ENCODE data around the gene CKS1B. TPM values are rescaled to one million over a fixed set of nuclear protein-coding genes. Genes with fewer than 3 reads are reported as not detected.
A peak's percentile ranks its signal among the peaks of the same experiment; 100 is the strongest.
"Not testable (repeated sequence)": the region's sequence is repeated elsewhere in the genome, so short reads cannot be mapped to it uniquely, and the experiment has no call there.

CKS1B gene
- polyA plus RNA-seq, 1 donor from 2014 or later = 102 TPM

DNA sequence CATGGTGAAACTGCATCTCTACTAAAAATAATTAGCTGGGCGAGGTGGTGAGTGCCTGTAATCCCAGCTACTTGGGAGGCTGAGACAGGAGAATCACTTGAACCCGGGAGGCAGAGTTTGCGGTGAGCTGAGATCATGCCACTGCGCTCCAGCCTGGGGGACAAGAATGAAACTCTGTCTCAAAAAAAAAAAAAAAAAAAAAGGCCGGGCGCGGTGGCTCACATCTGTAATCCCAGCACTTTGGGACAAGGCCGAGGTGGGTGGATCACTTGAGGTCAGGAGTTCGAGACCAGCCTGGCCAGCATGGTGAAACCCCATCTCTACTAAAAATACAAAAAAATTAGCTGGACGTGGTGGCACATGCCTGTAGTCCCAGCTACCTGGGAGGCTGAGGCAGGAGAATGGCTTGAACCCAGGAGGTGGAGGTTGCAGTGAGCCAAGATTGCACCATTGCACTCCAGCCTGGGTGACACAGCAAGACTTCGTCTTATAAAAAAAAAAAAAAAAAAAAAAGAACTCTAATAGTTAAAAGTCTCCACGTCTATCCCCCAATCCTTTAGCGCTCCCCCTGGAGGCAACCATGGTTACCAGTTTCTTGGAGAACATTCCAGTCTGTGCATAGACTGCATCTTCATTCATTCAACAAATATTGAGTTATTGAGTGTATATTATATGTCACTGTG is 21.0 kb downstream of the CKS1B start:
- not testable (repeated sequence) for H3K27ac Mint-ChIP-seq, H3K27me3 Mint-ChIP-seq, H3K9me3 Mint-ChIP-seq, H3K36me3 Mint-ChIP-seq
- peak overlapping the region in 2 of 4 donors; percentile 58 to 69 for H3K4me3 Mint-ChIP-seq
- peaks cover 7 to 25% (median 19%) of the 10 kb centered on the region in 3 donors for H3K4me1 Mint-ChIP-seq

- peaks cover 7 to 25% (median 19%) of the 10 kb centered on the region in 3 donors for H3K4me1 Mint-ChIP-seq
- no peaks in the 10 kb centered on the region for H3K27me3 Mint-ChIP-seq
- peak overlapping the region in 1 of 3 donors; percentile 78 for H3K27ac Mint-ChIP-seq
- H3K9me3 Mint-ChIP-seq = no peaks in the 10 kb centered on the region
- peaks cover 2% of the 10 kb centered on the region for H3K36me3 Mint-ChIP-seq
- peak overlapping the region in 2 of 4 donors; percentile 76 to 95 for H3K4me3 Mint-ChIP-seq
Measured at GRCh38 chr1:154996966-154997701, 22.7 kb downstream of the CKS1B start.

DNA sequence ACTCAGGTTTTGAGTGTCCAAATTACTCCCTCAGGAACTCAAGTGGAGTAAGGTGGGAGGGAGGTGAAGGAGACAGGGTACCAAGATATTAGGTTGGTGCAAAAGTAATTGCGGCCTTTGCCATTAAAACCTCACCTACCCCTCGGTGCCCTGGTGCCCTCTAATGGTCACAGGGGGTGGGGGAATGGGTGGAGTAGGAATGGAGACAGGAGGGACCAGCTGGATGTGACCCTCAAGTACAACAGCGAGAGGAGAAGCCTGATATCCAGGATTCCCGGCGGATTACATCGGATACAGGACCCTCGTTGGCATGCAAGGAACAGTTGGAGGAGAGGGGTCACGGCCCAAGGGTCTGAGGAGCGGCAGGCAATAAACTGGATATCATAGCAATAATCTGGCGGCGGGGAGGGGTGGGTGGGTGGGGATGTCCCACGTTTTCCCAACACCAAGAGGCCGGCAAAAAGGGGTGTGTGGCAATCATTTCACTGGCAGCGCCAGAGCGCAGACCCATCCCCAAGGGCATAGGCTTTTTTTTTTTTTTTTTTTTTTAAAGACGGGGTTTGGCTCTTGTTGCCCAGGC is 23.8 kb downstream of the CKS1B start:
- Mint-ChIP-seq H3K4me1 (peaks cover 7 to 25% (median 17%) of the 10 kb centered on the region in 3 donors), H3K27me3 (no peaks in the 10 kb centered on the region), H3K36me3 (no peaks in the 10 kb centered on the region), H3K27ac (peak overlapping the region in 2 of 3 donors; percentile 91 to 92), H3K4me3 (peak overlapping the region in 3 of 4 donors; percentile 78 to 97 (median 95)), H3K9me3 (no peaks in the 10 kb centered on the region)

DNA sequence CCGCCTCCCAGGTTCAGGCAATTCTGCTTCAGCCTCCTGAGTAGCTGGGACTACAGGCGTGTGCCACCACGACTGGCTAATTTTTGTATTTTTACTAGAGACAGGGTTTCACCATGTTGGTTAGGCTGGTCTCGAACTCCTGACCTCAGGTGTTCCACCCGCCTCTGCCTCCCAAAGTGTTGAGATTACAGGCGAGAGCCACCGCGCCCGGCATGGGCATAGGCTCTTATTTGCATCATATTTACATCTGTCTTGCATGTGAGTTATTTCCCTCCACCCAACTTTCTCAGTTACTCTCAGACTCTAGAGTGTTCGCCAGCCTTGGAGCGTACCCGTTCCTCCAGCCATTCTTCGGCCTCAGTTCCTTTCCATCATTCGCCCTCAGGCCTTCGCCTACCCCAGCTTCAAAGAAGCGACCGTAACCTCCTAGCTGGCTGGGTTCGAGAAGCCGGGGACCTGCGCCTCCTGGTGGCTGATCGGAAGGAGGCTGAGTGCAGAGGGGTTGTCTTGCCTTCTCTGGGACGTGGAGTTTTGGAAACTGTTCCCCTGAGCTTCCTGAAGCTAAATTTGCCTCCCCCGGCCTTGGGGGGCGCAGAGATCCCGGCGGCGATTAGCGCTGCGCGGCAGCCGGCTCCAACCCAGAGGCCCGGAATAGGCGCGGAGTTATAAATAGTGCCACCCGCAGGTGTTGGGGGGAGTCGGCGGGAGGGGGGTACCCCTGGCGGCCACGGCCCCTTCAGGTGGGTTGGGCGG is 24.5 kb downstream of the CKS1B start:
- Mint-ChIP-seq H3K36me3 (no peaks in the 10 kb centered on the region), H3K9me3 (no peaks in the 10 kb centered on the region), H3K4me1 (peaks cover 7 to 25% (median 17%) of the 10 kb centered on the region in 3 donors), H3K27ac (peak overlapping the region in 2 of 3 donors; percentile 91 to 92), H3K4me3 (peak overlapping the region; percentile 83 to 97 (median 94)), H3K27me3 (no peaks in the 10 kb centered on the region)

- H3K4me3 Mint-ChIP-seq = peak overlapping the region; percentile 88 to 97 (median 96)
- peaks cover 2% of the 10 kb centered on the region for H3K36me3 Mint-ChIP-seq
- no peaks in the 10 kb centered on the region for H3K27me3 Mint-ChIP-seq
- no peaks in the 10 kb centered on the region for H3K9me3 Mint-ChIP-seq
- H3K4me1 Mint-ChIP-seq = peaks cover 12 to 25% (median 21%) of the 10 kb centered on the region in 3 donors
- peak overlapping the region in 2 of 3 donors; percentile 92 to 95 for H3K27ac Mint-ChIP-seq
Measured at GRCh38 chr1:154999571-155000410, 25.3 kb downstream of the CKS1B start.

GRCh38 chr1:155000411-155000725 is 25.9 kb downstream of the CKS1B start:
- no peaks in the 10 kb centered on the region for H3K27me3 Mint-ChIP-seq
- H3K9me3 Mint-ChIP-seq = no peaks in the 10 kb centered on the region
- H3K4me3 Mint-ChIP-seq = peak overlapping the region; percentile 88 to 97 (median 96)
- peaks cover 16 to 28% (median 22%) of the 10 kb centered on the region in 3 donors for H3K4me1 Mint-ChIP-seq
- peaks cover 2% of the 10 kb centered on the region for H3K36me3 Mint-ChIP-seq
- H3K27ac Mint-ChIP-seq = peak overlapping the region; percentile 50 to 92 (median 91)

GRCh38 chr1:155000726-155001424 is 26.4 kb downstream of the CKS1B start:
- Mint-ChIP-seq H3K4me3 (peak overlapping the region; percentile 88 to 97 (median 96)), H3K36me3 (peaks cover 2% of the 10 kb centered on the region), H3K27ac (peak overlapping the region; percentile 50 to 92 (median 91)), H3K4me1 (peaks cover 21 to 26% (median 25%) of the 10 kb centered on the region in 3 donors), H3K27me3 (no peaks in the 10 kb centered on the region), H3K9me3 (no peaks in the 10 kb centered on the region)

- peak overlapping the region; percentile 88 to 97 (median 96) for H3K4me3 Mint-ChIP-seq
- peaks cover 24 to 26% (median 25%) of the 10 kb centered on the region in 3 donors for H3K4me1 Mint-ChIP-seq
- no peaks in the 10 kb centered on the region for H3K27me3 Mint-ChIP-seq
- peak overlapping the region in 2 of 3 donors; percentile 91 to 92 for H3K27ac Mint-ChIP-seq
- peaks cover 2% of the 10 kb centered on the region for H3K36me3 Mint-ChIP-seq
- H3K9me3 Mint-ChIP-seq = no peaks in the 10 kb centered on the region
Measured at GRCh38 chr1:155001425-155001674, 26.9 kb downstream of the CKS1B start.

DNA sequence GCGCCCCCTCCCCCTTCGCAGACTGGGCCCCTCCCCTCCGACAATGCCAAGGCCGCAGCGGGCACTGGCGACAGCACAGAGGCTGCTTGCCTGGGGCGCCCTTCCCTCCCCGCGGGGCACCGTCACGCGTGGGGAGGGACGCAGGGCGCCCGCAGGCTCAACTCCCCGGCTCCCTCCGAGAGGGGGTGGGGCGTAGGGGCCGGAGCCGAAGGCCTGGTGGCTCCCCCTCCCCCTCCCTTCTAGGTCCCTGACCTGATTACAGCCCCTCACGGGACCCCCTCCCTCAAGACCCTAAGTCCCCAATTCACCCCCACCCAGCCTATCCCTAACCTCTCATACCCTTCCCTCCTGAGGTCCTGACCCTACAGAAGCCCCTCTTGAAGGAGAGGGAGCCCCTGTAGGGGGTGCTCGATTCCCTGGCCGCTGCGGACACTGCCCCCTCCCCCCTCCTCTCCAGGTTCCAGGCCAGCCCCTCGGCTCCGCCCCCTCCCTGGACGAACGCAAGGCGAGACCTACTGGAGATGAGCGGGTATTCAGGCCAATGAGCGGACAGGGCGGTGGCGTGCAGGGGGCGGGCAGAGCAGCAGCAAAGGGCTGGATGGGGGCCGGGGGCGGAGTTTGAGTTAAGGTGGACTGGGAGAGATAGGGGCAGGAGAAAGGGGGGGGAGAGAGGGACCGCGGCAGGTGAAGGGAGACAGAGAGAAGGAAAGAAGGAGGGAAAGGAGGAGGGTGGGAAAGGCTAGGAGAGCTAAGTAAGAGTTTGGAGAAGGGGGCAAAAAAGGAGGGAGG is 27.4 kb downstream of the CKS1B start:
- Mint-ChIP-seq H3K36me3 (peaks cover 2% of the 10 kb centered on the region), H3K9me3 (no peaks in the 10 kb centered on the region), H3K4me3 (peak overlapping the region; percentile 88 to 97 (median 96)), H3K4me1 (peaks cover 28 to 31% (median 30%) of the 10 kb centered on the region in 3 donors), H3K27me3 (no peaks in the 10 kb centered on the region), H3K27ac (peak overlapping the region in 2 of 3 donors; percentile 91 to 92)

DNA sequence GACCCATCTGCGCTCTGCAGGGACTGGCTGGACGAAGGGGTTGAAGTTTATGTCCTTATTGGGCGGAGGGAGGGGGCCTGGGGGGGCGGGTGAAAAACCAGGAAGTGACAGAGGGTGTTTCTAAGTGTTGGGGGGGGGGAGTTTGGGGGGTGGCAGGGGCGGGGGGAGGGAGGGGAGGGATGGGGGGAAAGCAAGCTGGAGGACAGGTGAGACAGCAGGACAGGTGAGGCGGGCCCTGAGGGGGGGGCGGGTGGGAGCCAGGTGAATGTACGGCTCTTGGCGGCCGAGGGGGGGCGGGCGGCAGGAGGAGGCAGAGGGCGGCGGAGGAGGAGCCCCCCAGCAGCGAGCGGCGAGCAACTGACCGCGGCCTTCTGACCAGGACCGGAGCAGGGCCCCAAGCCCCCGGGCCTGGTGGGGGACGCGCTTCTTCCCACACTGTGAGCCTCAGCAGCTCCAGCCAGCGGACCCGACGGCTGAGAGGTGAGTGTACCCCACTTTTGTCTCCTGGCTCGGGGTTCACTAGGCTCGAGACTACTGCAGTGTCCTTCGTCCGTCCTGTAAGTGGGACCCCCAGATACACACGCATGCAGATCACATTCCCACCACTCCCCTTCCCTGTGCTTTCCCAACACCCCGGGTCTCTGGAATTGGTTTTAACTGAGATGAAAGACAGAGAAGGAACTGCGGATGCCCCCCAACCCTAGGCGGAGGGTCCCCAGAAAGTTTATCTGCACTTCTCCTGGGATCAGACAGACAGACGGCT is 28.2 kb downstream of the CKS1B start, which contains the start of gene ZBTB7B:
Gene ZBTB7B, plus strand, starts transcription at position 339 of the 763 bp plus-strand sequence. CDS start 11,859 bp downstream, outside the sequence.
- peak within 1 kb of the TSS; percentile 92 to 94 (median 93) for H3K27ac Mint-ChIP-seq
- no peaks in the 10 kb centered on the region for H3K27me3 Mint-ChIP-seq
- peaks cover 2% of the 10 kb centered on the region for H3K36me3 Mint-ChIP-seq
- H3K9me3 Mint-ChIP-seq = no peaks in the 10 kb centered on the region
- H3K4me3 Mint-ChIP-seq = peak within 1 kb of the TSS; percentile 95 to 99 (median 96)
- H3K4me1 Mint-ChIP-seq = peaks cover 28 to 32% (median 31%) of the 10 kb centered on the region in 3 donors

DNA sequence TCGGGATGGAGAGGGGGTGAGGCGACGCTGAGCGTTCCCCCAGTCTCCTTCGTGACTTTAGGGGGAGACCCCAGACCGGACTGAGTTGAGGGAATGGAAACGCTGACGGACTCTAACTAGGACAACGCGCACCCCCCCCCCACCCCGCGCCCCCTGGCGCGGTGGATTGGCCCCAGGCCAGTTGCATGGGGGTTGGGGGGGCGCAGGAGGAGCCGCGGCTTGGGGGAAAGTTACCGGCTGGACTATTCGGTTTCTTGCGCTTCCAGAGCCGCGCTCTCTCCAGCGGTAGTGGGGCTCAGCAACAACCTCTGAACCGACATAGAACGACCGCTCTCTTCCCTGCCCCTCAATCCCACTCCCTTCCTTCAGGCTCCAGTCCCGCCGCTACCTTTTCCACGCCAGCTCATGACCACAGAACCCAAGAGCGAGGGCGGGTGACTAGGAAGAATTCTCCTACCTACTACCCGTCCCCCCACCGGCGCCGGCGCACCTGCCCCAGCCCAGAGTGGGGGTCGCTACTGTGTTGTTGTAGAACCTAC is 28.8 kb downstream of the CKS1B start:
- Mint-ChIP-seq H3K36me3 (peaks cover 2% of the 10 kb centered on the region), H3K4me3 (peak overlapping the region; percentile 91 to 99 (median 96)), H3K27me3 (no peaks in the 10 kb centered on the region), H3K4me1 (peaks cover 28 to 32% (median 31%) of the 10 kb centered on the region in 3 donors), H3K9me3 (no peaks in the 10 kb centered on the region), H3K27ac (peak overlapping the region; percentile 82 to 94 (median 93))

DNA sequence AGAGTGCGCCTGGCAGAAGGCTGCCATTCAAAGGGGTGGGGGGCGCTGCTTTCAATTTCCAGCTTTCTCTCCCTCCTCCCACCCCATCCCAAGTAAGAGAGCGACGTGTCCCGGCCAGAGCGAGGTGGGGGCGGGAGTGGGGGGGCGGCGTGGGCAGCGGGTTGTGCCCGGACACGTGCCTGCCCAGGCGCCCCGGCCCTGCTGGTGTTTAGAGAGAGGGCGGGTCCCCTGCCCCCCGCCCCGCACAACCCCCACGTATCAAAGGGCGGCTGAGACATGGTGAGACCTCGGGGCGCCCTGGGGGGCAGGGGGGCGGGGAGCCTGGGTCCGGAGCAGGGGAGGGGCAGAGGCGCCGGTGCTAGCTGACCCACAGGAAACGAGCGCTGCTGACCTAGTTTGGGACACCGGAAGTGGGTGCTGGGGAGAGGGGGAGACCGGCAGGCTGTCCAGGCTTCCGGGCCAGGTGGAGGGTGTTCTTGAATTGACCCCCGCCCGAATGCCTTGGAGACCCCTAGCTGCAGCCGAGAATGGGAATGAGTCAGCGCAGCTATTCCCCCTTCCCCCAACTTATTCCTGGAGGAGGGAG is 29.4 kb downstream of the CKS1B start:
- peak overlapping the region; percentile 82 to 94 (median 93) for H3K27ac Mint-ChIP-seq
- peaks cover 2% of the 10 kb centered on the region for H3K36me3 Mint-ChIP-seq
- peak overlapping the region; percentile 91 to 99 (median 96) for H3K4me3 Mint-ChIP-seq
- H3K4me1 Mint-ChIP-seq = peaks cover 27 to 32% (median 29%) of the 10 kb centered on the region in 3 donors
- H3K27me3 Mint-ChIP-seq = no peaks in the 10 kb centered on the region
- no peaks in the 10 kb centered on the region for H3K9me3 Mint-ChIP-seq
